GM18508 (cell line): Measurements from ENCODE around the gene POGZ.
"Not testable (repeated sequence)": the region's sequence is repeated elsewhere in the genome, so short reads cannot be mapped to it uniquely, and the experiment has no call there.

Experiments used
- ATAC-seq: cut with Tn5 transposase; IDR thresholded peaks from one replicate; pipeline ENCODE4 v1.9.1; 2021; ENCODE audit warnings: moderate number of reproducible peaks; ENCODE audit not compliant: insufficient read depth, unreplicated experiment

Gene POGZ

GRCh38 chr1:151428068-151428467, 31.2 kb downstream of the POGZ start:
- no peak for ATAC-seq

- no peak for ATAC-seq
Measured at GRCh38 chr1:151425103-151425502, 34.2 kb downstream of the POGZ start.

GRCh38 chr1:151419819-151420218, 39.5 kb downstream of the POGZ start:
- no peak for ATAC-seq

GRCh38 chr1:151418081-151418480, 41.2 kb downstream of the POGZ start:
- no peak for ATAC-seq

- ATAC-seq: no peak
Measured at GRCh38 chr1:151416231-151416630, 43.1 kb downstream of the POGZ start.

- ATAC-seq: no peak
Measured at GRCh38 chr1:151411884-151412283, 47.4 kb downstream of the POGZ start.

GRCh38 chr1:151408891-151409290, 50.4 kb downstream of the POGZ start:
- no peak for ATAC-seq

- ATAC-seq: no peak
Measured at GRCh38 chr1:151407304-151407703, 52.0 kb downstream of the POGZ start.

GRCh38 chr1:151406176-151406575, 53.1 kb downstream of the POGZ start:
- ATAC-seq: no peak

GRCh38 chr1:151405187-151405951, 53.9 kb downstream of the POGZ start:
- ATAC-seq: no peak

GRCh38 chr1:151403612-151404011, 55.7 kb downstream of the POGZ start:
- ATAC-seq: no peak

GRCh38 chr1:151402764-151403163, 56.5 kb downstream of the POGZ start:
- no peak for ATAC-seq

GRCh38 chr1:151401860-151402259, 57.4 kb downstream of the POGZ start:
- ATAC-seq: no peak

- no peak for ATAC-seq
Measured at GRCh38 chr1:151401125-151401788, 58.0 kb downstream of the POGZ start.

GRCh38 chr1:151399324-151400171, 59.7 kb downstream of the POGZ start, which contains the start of gene PSMB4:
PSMB4 (plus strand) TSS chr1:151399573; CDS start chr1:151399588, 15 bp downstream.
- no peak for ATAC-seq

- not testable (repeated sequence) for ATAC-seq
Measured at GRCh38 chr1:151396265-151396664, 63.0 kb downstream of the POGZ start.

GRCh38 chr1:151393583-151393982, 65.7 kb downstream of the POGZ start:
- ATAC-seq: no peak

GRCh38 chr1:151391079-151391563, 68.2 kb downstream of the POGZ start:
- no peak for ATAC-seq

GRCh38 chr1:151390221-151391078, 68.8 kb downstream of the POGZ start:
- ATAC-seq: not testable (repeated sequence)

- no peak for ATAC-seq
Measured at GRCh38 chr1:151386002-151386401, 73.3 kb downstream of the POGZ start.
